Measurements from ENCODE around the gene PPIB.

GRCh38 chr15:64121614-64122013 lies 41.2 kb downstream of the PPIB start:
- TF ChIP-seq POLR2A (IDR thresholded peaks at IDR 0.05) = no peak
- no peak for TF ChIP-seq CTCF (IDR thresholded peaks at IDR 0.05)
- no peak for TF ChIP-seq EP300 (IDR thresholded peaks at IDR 0.05)
